SK-N-SH treated with all-trans-retinoic acid at 6 μM for 48 hours (cell line): ENCODE measurements around the gene MEIS2.

Experiments
- ATAC-seq: fragments of 200-7000 bp; cut with Tn5 transposase; 3 replicates; pipeline ENCODE4 v1.9.1; 2020; ENCODE audit warnings: mild to moderate bottlenecking, moderate library complexity
- ARNTL ChIP-seq: fragments of 450-650 bp; formaldehyde crosslinking; IDR thresholded peaks from 2 replicates; pipeline ENCODE4 v1.5.0; 2020; ENCODE audit warnings: low read depth, mild to moderate bottlenecking, moderate library complexity, borderline replicate concordance
- BACH2 ChIP-seq: fragments of 250-450 bp; sonication (Bioruptor Pico); IDR thresholded peaks from 2 replicates; pipeline ENCODE4 v1.9.0; 2021; ENCODE audit warnings: mild to moderate bottlenecking, borderline replicate concordance
- CREB5 ChIP-seq: fragments of 250-450 bp; sonication (Bioruptor Pico); IDR thresholded peaks from 2 replicates; pipeline ENCODE4 v1.5.1; 2020; ENCODE audit warnings: low read depth, mild to moderate bottlenecking, moderate library complexity
- CSDC2 ChIP-seq: fragments of 250-450 bp; sonication (Bioruptor Pico); IDR thresholded peaks from 2 replicates; pipeline ENCODE4 v1.5.0; 2020; ENCODE audit warnings: mild to moderate bottlenecking, moderate library complexity
- ESRRG ChIP-seq: fragments of 250-450 bp; sonication (Bioruptor Pico); IDR thresholded peaks from 2 replicates; pipeline ENCODE4 v1.6.1; 2021; ENCODE audit warnings: mild to moderate bottlenecking
- GLIS3 ChIP-seq: fragments of 250-450 bp; sonication (Bioruptor Pico); IDR thresholded peaks from 2 replicates; pipeline ENCODE4 v1.5.0; 2020; ENCODE audit warnings: mild to moderate bottlenecking, moderate library complexity
- ISL1 ChIP-seq: fragments of 250-450 bp; sonication (Bioruptor Pico); IDR thresholded peaks from 2 replicates; pipeline ENCODE4 v2.1.2; 2022; ENCODE audit warnings: mild to moderate bottlenecking, moderate library complexity
- OSR1 ChIP-seq: fragments of 250-450 bp; sonication (Bioruptor Pico); IDR thresholded peaks from 2 replicates; pipeline ENCODE4 v1.8.0; 2022; ENCODE audit warnings: moderate library complexity, mild to moderate bottlenecking, inconsistent platforms
- POU6F1 ChIP-seq: fragments of 250-450 bp; sonication (Bioruptor Pico); IDR thresholded peaks from 2 replicates; pipeline ENCODE4 v1.8.0; 2021; ENCODE audit warnings: low read depth, mild to moderate bottlenecking, moderate library complexity, borderline replicate concordance
- PPARA ChIP-seq: fragments of 250-450 bp; sonication (Bioruptor Pico); IDR thresholded peaks from 2 replicates; pipeline ENCODE4 v1.5.0; 2020; ENCODE audit warnings: mild to moderate bottlenecking, borderline replicate concordance
- RARB ChIP-seq: fragments of 250-450 bp; sonication (Bioruptor Pico); IDR thresholded peaks from 2 replicates; pipeline ENCODE4 v1.8.0; 2021; ENCODE audit warnings: mild to moderate bottlenecking, moderate library complexity
- SNAI2 ChIP-seq: fragments of 250-450 bp; sonication (Bioruptor Pico); IDR thresholded peaks from 2 replicates; pipeline ENCODE4 v1.5.0; 2020; ENCODE audit warnings: mild to moderate bottlenecking, moderate library complexity
- TCF4 ChIP-seq: fragments of 250-450 bp; sonication (Bioruptor Pico); IDR thresholded peaks from 2 replicates; pipeline ENCODE4 v1.8.0; 2021; ENCODE audit warnings: mild to moderate bottlenecking, moderate library complexity, borderline replicate concordance
- TOX ChIP-seq: fragments of 250-450 bp; sonication (Bioruptor Pico); IDR thresholded peaks from 2 replicates; pipeline ENCODE4 v1.8.0; 2021; ENCODE audit warnings: mild to moderate bottlenecking, moderate library complexity, borderline replicate concordance
- TSHZ2 ChIP-seq: fragments of 250-450 bp; sonication (Bioruptor Pico); IDR thresholded peaks from 2 replicates; pipeline ENCODE4 v1.5.0; 2020; ENCODE audit warnings: mild to moderate bottlenecking, moderate library complexity
- ZC3H10 ChIP-seq: fragments of 250-450 bp; sonication (Bioruptor Pico); IDR thresholded peaks from 2 replicates; pipeline ENCODE4 v1.5.1; 2021; ENCODE audit warnings: mild to moderate bottlenecking, moderate library complexity
- ZFP3 ChIP-seq: fragments of 250-450 bp; sonication (Bioruptor Pico); IDR thresholded peaks from 2 replicates; pipeline ENCODE4 v1.5.0; 2020; ENCODE audit warnings: mild to moderate bottlenecking, moderate library complexity
- ZFP30 ChIP-seq: fragments of 450-650 bp; formaldehyde crosslinking; IDR thresholded peaks from 2 replicates; pipeline ENCODE4 v1.5.0; 2022; ENCODE audit warnings: mild to moderate bottlenecking, moderate library complexity
- ZNF565 ChIP-seq: fragments of 450-650 bp; formaldehyde crosslinking; conservative IDR thresholded peaks from 2 replicates; pipeline ENCODE4 v1.5.0; 2020; ENCODE audit warnings: low read depth, mild to moderate bottlenecking, moderate library complexity
- ZNF70 ChIP-seq: fragments of 450-650 bp; formaldehyde crosslinking; IDR thresholded peaks from 2 replicates; pipeline ENCODE4 v1.5.0; 2020; ENCODE audit warnings: mild to moderate bottlenecking, moderate library complexity
- ZNF8 ChIP-seq: fragments of 450-650 bp; formaldehyde crosslinking; IDR thresholded peaks from 2 replicates; pipeline ENCODE4 v1.5.0; 2020; ENCODE audit warnings: mild to moderate bottlenecking, moderate library complexity
- TF ChIP-seq, protein P1 (sequence below): fragments of 250-450 bp; sonication (Bioruptor Pico); IDR thresholded peaks from 2 replicates; pipeline ENCODE4 v1.8.0; 2020; ENCODE audit warnings: mild to moderate bottlenecking, moderate library complexity, borderline replicate concordance

MEIS2 gene

GRCh38 chr15:36951731-36952247 is 148.6 kb downstream of the MEIS2 start:
- TF ChIP-seq POU6F1 (CRISPR knock-in tag) (no peak), RARB (CRISPR knock-in tag) (no peak), PPARA (CRISPR knock-in tag) (no peak), ZFP30 (no peak), ISL1 (CRISPR knock-in tag) (peak; percentile 60), ZC3H10 (CRISPR knock-in tag) (no peak)
- TF ChIP-seq, protein P1, sequence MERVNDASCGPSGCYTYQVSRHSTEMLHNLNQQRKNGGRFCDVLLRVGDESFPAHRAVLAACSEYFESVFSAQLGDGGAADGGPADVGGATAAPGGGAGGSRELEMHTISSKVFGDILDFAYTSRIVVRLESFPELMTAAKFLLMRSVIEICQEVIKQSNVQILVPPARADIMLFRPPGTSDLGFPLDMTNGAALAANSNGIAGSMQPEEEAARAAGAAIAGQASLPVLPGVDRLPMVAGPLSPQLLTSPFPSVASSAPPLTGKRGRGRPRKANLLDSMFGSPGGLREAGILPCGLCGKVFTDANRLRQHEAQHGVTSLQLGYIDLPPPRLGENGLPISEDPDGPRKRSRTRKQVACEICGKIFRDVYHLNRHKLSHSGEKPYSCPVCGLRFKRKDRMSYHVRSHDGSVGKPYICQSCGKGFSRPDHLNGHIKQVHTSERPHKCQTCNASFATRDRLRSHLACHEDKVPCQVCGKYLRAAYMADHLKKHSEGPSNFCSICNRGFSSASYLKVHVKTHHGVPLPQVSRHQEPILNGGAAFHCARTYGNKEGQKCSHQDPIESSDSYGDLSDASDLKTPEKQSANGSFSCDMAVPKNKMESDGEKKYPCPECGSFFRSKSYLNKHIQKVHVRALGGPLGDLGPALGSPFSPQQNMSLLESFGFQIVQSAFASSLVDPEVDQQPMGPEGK (CRISPR knock-in tag) = peak; percentile 26; the same call in 1 of the 2 replicates
- peak; percentile 82 for ATAC-seq

GRCh38 chr15:36950371-36950770 is 150.0 kb downstream of the MEIS2 start:
- TF ChIP-seq ZNF8 (CRISPR knock-in tag) (no peak), TCF4 (CRISPR knock-in tag) (no peak), ZFP30 (no peak), CREB5 (CRISPR knock-in tag) (no peak)
- ATAC-seq = no peak

GRCh38 chr15:36948982-36949381 is 151.4 kb downstream of the MEIS2 start:
- ATAC-seq = no peak
- TF ChIP-seq ISL1 (CRISPR knock-in tag) = no peak
- TF ChIP-seq ZFP3 (CRISPR knock-in tag) = no peak
- no peak for TF ChIP-seq OSR1 (CRISPR knock-in tag)
- TF ChIP-seq ZNF70 (CRISPR knock-in tag) = no peak
- TF ChIP-seq GLIS3 (CRISPR knock-in tag) = no peak
- no peak for TF ChIP-seq TOX

DNA sequence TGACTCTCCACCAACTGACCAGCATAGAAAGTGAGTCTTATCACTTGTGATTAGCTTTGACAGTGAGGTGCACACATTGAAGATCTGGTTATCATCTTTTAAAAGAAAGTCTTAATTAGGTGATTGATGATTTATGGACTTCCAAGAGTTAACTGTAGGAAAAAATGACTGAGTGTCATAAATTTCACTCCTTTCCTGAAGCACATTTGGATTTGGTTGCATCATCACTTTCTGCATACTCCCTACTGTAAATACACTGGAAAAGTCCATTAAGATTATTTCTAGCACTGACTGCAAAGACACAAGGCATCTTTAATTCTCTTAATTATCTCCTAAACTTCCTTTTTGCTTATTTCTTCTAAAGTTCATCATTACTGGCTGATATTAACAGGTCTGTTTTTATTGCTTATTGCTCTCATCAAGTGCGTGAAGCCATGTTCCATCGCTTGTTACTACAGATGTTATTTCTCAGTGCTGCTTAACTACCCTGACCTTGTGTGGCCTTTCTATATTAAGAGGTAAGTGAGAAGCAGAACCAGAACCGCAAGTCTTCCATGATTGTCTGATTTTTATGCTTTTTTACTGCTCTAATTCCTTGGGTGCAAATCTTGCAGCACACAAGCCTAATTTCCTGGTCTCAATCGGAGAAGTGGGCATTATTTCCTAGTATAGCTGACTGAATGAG is 153.2 kb downstream of the MEIS2 start:
- TF ChIP-seq CSDC2 (CRISPR knock-in tag) (no peak), ZC3H10 (CRISPR knock-in tag) (peak; percentile 30; the same call in 1 of the 2 replicates), BACH2 (no peak)
- ATAC-seq = no peak

- ATAC-seq = no peak
- TF ChIP-seq ESRRG (CRISPR knock-in tag) (no peak), ZFP30 (no peak), TOX (no peak), CSDC2 (CRISPR knock-in tag) (no peak), TCF4 (CRISPR knock-in tag) (no peak), SNAI2 (no peak), ZNF565 (CRISPR knock-in tag) (no peak), BACH2 (no peak), ARNTL (no peak), ISL1 (CRISPR knock-in tag) (no peak), CREB5 (CRISPR knock-in tag) (no peak), TSHZ2 (CRISPR knock-in tag) (no peak), ZFP3 (CRISPR knock-in tag) (no peak), OSR1 (CRISPR knock-in tag) (no peak), ZC3H10 (CRISPR knock-in tag) (no peak)
- TF ChIP-seq, protein P1 (CRISPR knock-in tag) = no peak
Measured at GRCh38 chr15:36944442-36944841, 155.9 kb downstream of the MEIS2 start.
